ENCODE measurements around the gene FFAR4. TPM values are rescaled to one million over a fixed set of nuclear protein-coding genes. Genes with fewer than 3 reads are reported as not detected.

FFAR4 gene
- total RNA-seq, 6 donors from 2014 or later: 2.4 to 18.1 (median 7.6) TPM

GRCh38 chr10:93629647-93630305 is 63.3 kb downstream of the FFAR4 start:
- 59 to 66% methylated on average over 7 of the region's 7 CpGs for WGBS, 2 donors
- ATAC-seq (ENCODE audit: low FRiP score in 2 of 2): no peak

GRCh38 chr10:93630625-93631557 is 64.4 kb downstream of the FFAR4 start:
- WGBS, 2 donors: 80 to 82% methylated on average over 13 to 15 of the region's 15 CpGs
- H3K4me3 ChIP-seq: no peak overlapping the region
- no peak for TF ChIP-seq CTCF (IDR thresholded peaks at IDR 0.05)
- no peak for TF ChIP-seq POLR2AphosphoS5 (IDR thresholded peaks at IDR 0.05)
- no peak for TF ChIP-seq POLR2A (IDR thresholded peaks at IDR 0.05)
- TF ChIP-seq EP300 (IDR thresholded peaks at IDR 0.05): no peak
- ATAC-seq (ENCODE audit: low FRiP score in 2 of 2) (no peak), DNase-seq (no peak)
- H3K36me3 ChIP-seq: no peaks in the 10 kb centered on the region
- H3K27me3 ChIP-seq: no peaks in the 10 kb centered on the region
- H3K27ac ChIP-seq: no peak overlapping the region
- H3K4me1 ChIP-seq: no peaks in the 10 kb centered on the region
- H3K9me3 ChIP-seq: no peaks in the 10 kb centered on the region

More at GRCh38 chr10:93629647-93630305, 63.3 kb downstream of the FFAR4 start:
- Histone ChIP-seq H3K9me3 (no peaks in the 10 kb centered on the region), H3K4me1 (no peaks in the 10 kb centered on the region), H3K27me3 (no peaks in the 10 kb centered on the region), H3K4me3 (no peak overlapping the region), H3K36me3 (no peaks in the 10 kb centered on the region), H3K27ac (no peak overlapping the region)
- no peak for DNase-seq
- TF ChIP-seq EP300 (IDR thresholded peaks at IDR 0.05): no peak
- no peak for TF ChIP-seq CTCF (IDR thresholded peaks at IDR 0.05)
- TF ChIP-seq POLR2AphosphoS5 (IDR thresholded peaks at IDR 0.05): no peak
- TF ChIP-seq POLR2A (IDR thresholded peaks at IDR 0.05): no peak

Other genes starting within 250 kb of the FFAR4 start
- gene MYOF, start 84.3 kb upstream of the FFAR4 start, total RNA-seq: 100 to 1,000 TPM in 4 of 6 donors, 10 to 100 TPM in 2; 83.9 to 168 (median 129) TPM
- 1 to 10 TPM in 5 of 6 donors, not detected in 1; 1.3 to 3.3 (median 2.3) TPM for gene CEP55, start 70.1 kb upstream of the FFAR4 start, total RNA-seq
- 10 to 100 TPM; 11.5 to 50.7 (median 28.3) TPM for gene RBP4, start 34.6 kb downstream of the FFAR4 start, total RNA-seq
- gene PDE6C, start 45.9 kb downstream of the FFAR4 start, total RNA-seq: not detected
- 10 to 100 TPM in 3 of 6 donors, 1 to 10 TPM in 3; 7.4 to 28.9 (median 12.2) TPM for gene FRA10AC1, start 135.9 kb downstream of the FFAR4 start, total RNA-seq
- not detected for gene LGI1, start 191.3 kb downstream of the FFAR4 start, total RNA-seq

Data from upper lobe of left lung (tissue), 6 donors.